Posterior vena cava (tissue), 2 donors: ENCODE measurements around the gene SEBOX. TPM values are rescaled to one million over a fixed set of nuclear protein-coding genes. Genes with fewer than 3 reads are reported as not detected.

Experiments
- DNase-seq: peaks from one replicate; pipeline ENCODE4 v3.0.0-alpha.2; 2020; ENCODE audit warnings: low spot score
- intact Hi-C, 2 donors: fragments of 100-400 bp; cut with DNase I; formaldehyde crosslinking; loops; one replicate each; pipeline versions ENCODE4 v1.14.1 to v1.14.2; 2022 to 2023
- total RNA-seq, 2 donors: library from RNA; stranded (reverse); fragmentation: NEBNext Ultra II Directional; extraction: Animal tissue kit (Norgen Biotek cat#: 25700); gene quantifications; one replicate each; pipeline ENCODE4 v1.2.1, GENCODE V29; 2021
- donor health status: DM: yes; HTN: yes; CAD: no.
- donor health status: DM: yes; HTN: yes; CAD: no.

The SEBOX gene
- total RNA-seq, 2 donors from 2014 or later, result not detected

DNA sequence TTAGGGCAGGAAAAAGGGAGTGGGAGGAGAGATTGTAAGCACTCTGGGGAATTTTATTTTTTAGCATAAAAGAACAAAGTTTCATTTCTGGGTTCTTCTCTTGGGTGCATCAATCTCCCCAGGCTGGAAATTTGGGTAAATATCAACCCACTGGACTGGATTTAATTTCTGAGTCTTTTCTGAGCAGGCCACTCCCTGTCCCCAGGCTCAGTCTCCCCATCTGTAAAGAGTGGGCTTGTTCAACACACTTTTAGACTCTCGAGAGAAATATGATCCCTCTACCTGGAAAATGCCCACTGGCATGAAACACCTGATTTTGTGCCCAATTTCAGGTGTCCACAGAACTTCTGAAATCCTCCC, 5.7 kb upstream of the SEBOX start:
- intact Hi-C loops, result no loop called here
- peak; percentile 8 for DNase-seq

DNA sequence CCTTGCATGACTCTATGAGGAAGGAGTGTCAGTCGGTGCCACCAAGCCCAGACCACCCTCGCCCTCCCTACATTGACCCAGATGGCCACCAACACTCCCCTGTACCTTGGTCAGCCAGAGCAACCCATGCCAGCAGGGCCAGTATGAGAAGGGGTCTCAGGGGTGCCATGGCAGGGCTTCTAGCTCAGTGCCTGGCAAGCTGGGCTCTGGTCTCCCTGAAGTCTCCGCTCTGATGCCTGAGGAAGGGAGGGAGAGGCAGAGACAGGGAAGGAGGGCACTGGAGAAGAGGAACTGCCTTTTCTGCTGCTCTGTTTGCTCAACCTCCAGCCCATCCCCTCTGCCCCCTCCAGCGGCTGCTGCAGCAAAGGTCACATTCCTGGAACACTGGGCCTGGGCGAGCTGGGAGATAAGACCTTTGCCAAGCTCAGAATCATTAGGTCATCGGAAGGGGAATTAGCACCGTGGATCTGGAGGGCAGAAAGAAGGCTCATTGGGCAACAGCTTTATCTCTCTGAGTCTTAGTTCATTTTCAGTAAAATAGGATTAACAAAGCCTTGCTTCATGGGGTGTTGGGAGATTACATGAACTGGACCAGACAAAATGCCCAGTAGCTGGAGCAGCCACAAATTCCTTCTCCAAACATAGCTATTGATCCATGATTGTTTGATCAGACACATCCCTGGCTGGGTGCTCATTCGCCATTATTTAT, 5.2 kb upstream of the SEBOX start, which contains the start of gene VTN:
Gene VTN, minus strand, starts transcription at position 273 of the 709 bp plus-strand sequence. Its CDS starts 104 bp downstream, at position 169.
- DNase-seq, result peak; percentile 90
- intact Hi-C loops, result no loop called here

DNA sequence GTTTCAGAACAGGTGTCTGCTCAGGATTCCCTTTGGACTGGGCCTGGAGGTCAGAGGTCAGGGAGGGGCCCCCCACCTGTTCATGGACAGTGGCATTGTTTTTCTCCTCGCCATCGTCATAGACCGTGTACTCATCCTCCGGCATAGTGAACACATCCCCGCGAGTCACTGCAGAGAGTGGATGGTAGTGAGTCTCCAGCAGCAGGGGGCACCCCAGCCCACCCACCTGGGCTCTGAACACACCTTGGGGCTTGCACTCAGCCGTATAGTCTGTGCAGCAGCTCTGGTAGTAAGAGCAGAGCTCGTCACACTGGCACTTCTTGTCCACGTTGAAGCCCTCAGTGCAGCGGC, 4.7 kb upstream of the SEBOX start:
- no peak for DNase-seq
- intact Hi-C loops, result no loop called here

DNA sequence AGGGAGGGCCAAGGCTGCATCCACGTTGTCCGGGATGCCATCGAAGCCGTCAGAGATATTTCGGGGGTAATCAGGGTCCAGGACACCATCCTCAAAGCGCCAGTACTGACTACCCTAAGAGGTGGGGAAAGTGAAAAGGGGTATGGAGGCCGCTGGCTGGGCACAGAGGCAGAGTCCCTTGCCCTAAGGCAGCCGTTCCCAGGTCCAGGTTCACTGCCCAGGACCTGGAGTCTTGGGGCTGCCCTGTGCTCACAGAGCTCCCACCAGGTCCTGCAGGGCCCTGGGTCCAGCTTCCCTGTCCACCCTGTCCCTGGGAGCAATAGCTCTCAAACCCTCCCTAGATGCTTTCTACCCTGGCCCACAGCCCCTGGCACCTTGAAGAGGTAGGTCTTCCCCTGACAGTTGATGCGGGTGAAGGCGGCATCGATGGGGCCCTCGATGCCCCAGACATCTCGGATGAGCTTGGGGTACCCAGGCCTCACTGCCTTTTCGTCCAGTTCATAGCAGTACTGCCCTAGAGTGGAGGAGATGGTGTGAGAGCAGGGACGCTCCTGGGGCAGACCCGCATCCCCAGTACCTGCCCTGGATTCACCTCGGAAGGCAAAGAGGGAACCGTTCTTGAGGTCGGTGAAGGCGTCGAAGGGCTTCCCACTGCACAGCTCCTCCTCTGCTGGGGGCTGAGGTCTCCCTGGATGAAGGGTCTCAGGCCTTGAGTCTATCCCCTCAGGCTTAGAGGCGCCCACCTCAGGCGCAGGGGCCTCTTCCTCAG, 4.1 kb upstream of the SEBOX start:
- DNase-seq, result peak; percentile 70
- intact Hi-C loops, result no loop called here

DNA sequence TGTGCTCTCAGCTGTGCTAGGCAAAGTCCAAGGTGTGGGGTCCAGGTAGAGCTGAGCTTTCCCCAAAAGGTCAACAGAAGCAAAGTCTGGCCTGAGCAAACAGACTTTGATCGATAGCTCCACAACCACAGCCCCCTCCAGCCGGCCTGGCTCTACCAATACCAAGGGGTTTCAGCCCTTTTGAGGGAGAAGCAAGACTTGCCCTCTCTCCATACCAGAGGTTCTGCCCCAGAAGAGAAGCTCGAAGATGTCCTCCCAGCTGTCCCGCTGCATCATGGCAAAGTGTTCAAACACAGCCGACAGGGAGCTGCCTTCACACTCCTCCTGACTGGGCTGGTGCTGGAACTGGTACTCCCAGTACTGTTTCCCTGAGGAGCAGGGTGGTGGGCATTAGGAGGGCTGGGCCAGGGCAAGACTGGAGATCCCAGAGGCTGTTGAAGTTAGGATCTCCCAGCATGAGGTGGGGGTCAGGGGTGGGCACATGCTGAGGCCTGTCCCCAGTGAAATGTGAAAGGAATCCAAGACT, 3.4 kb upstream of the SEBOX start:
- intact Hi-C loops, result no loop called here

DNA sequence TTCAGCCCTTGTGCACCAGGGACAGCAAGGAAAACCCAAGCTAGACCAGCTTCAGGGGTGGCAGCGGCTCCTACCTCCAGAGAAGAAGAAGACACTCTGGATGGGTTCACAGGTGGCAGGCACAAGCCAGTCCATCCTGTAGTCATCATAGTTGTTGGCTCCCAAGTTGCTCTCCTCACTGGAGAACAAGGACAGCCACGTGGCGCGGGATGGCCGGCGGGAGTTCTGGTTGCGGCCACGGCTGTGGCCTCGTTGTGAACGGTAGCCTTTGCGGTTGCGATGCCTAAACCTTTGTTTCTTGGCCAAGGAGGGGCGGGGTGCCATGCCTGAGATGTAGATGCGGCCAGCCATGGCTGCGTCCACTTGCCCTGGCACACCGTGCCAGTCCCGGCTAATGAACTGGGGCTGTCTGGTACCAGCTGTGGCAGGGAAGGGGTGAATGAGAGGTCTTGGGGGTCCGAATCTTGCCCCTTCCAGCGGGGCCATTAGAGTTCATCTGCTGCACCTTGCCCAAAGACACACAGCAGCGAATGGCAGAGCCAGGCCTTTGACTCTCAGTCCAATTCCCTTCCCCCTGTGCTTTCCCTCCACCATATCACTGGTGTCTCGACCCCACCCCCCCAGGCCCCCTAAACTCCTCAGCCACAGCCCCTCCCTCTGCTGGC, 2.8 kb upstream of the SEBOX start:
- peak; percentile 71 for DNase-seq
- intact Hi-C loops, result no loop called here

More for the DNA sequence above, 3.4 kb upstream of the SEBOX start:
- DNase-seq, result peak; percentile 56

DNA sequence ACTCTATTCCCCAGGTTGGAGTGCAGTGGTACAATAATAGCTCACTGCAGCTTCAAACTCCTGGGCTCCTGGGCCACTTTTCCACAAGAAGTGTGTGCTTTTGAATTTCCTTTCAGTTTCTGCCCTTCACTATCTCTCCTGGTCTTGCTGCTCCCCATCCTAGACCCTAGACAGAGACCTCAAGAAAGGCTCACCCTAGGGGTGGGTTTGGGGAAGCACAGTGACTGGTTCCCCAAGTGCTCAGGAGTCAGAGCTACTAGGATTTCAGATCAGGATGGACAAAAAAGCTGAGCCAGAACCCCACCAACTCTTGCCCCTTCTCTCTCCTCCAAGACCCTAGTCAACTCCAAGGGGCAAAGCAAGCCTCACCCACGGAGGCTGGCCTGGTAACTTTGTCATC, 1.6 kb upstream of the SEBOX start:
- intact Hi-C loops, result no loop called here
- DNase-seq, result no peak

DNA sequence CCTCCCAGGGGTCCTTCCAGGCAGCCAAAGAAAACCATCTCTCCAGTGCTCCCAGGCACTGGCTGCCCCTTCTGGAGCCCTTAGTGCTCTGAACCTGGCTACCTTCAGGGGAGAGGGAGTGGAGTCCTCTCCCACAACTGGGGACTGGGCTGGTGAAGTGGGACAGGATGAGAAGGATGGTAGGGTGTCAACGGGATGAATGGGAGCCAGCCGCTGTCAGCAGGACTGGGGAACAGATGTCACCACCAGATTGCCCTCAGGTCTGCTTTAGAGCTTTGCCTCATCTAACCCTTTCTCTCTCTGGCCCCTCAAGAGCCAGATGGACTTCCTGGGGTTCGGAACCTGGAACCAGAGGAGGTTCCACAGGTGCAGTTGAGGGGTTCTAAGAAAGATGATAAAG, 488 bp upstream of the SEBOX start:
- intact Hi-C loops, result loop anchor here in 1 of 2 donors (2.0 kb wide), 1 partner anchor 13 kb away; no protein-coding TSS in a partner anchor

DNA sequence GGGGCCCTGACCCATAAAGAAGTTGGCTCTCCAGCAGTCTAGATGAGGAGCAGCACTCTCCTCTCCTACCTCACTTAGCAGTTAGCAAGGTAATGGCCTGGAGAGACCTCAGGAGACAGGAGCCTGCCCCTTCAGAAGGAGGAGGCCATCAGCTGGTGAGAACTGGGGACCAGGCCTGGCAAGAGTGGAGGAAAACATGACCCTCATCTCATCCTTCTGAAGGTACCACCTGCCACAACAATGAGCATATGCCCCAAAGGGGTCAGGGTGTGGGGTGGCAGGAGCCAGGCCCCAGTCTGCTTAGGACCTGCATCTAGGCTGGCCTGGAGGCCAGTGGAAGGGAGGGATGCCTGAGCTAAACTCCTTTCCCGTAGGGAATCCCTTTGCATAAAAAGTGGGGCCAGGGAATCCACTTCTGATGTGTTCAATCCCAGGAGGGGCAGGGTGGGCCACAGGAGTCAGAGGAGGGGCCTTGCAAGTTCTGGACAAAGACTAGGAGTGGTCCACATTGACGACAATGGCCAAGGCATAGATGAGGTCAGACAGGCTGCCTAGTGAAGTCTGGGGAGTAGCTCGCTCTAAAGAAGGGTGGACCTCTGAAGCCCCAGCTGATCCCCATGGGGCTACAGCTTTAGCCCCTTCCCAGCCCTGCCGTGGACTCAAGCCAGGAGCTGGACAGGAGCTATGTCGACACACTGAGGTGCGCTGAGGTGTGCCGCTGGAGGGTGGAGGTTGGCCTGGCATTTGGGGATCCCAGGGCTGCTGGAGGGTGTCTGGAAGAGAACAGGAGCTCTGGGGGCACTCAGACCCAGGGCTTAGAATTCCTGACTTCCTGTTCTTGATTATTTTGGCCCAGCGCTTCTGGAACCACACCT, 986 bp downstream of the SEBOX start:
- intact Hi-C loops, result loop anchor here in 1 of 2 donors (2.0 kb wide), 1 partner anchor 15 kb away; no protein-coding TSS in a partner anchor

More for the DNA sequence above, 488 bp upstream of the SEBOX start:
- DNase-seq, result peak; percentile 28

DNA sequence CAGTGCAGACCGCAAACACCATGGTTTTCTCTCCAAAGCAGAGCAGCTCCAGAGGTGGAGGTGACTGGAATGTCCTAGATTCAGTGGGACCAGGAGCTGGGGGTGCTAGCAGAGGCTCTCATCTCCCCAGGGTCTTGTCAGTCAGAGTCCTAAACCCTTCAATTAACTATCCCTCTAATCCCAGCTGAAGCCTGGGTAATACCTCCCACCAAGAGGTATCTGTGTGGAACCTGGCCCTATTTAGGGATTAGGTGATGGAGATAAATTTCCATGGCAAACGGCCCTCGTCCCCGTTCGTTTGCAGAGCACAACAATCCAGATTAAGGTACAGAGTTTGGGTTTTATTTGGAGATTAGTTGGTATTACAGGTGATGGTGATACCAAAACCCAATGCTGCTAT, 1.8 kb downstream of the SEBOX start:
- intact Hi-C loops, result no loop called here
- DNase-seq, result no peak

More for the DNA sequence above, 986 bp downstream of the SEBOX start:
- peak; percentile 20 for DNase-seq

DNA sequence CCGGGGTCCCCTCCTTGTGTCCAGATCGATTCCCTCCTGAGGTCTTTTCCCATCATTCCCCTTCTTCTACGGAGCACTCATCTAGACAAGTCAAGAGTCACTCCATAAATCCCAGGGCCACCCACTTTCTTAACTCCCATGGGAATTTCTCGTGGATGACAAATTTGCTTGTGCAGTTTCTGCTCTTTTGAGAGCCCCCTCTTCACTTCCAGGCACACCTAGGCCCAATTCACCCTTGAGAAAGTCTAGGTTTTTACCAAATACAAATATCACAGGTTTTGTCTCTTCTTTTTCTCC, 7.2 kb downstream of the SEBOX start:
- intact Hi-C loops, result no loop called here
- no peak for DNase-seq

DNA sequence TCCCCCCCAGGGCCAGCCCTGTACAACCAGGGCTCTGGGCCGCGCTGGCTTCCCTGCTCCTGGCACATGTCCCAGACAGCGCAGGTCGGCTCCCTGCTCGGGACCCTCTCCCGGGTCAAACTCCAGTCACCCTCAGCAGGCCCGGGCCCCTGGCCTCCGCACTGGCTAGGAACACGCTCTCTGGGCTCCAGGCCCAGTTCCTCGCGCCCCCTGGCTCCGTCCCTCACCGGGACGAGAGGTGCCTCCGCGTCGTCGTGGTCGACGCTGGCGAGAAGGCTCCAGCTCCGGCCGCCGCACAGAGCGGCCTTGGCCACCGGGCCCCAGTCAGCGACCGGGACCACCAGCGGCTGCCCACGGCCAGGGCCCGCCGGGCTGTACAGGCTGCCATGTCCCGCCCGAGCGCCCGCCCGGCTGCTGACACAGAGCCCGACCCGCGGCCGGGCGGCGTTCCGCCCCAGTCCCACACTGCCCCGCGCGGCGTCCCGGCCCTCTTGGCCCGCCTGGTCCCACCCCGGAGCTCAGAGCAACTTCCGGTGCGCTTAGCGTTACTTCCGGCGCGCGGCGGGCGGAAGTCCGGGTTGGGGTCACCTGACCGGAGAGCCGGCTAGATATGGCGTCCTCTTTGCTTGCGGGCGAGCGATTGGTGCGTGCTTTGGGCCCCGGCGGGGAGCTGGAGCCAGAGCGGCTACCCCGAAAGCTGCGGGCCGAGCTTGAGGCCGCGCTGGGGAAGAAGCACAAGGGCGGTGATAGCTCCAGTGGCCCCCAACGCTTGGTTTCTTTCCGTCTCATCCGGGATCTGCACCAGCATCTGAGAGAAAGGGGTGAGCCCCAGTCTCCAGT, 7.7 kb downstream of the SEBOX start, which contains the start of gene POLDIP2:
Gene POLDIP2, minus strand, starts transcription at position 467 of the 840 bp plus-strand sequence. Its CDS starts 79 bp downstream, at position 388.
- intact Hi-C loops, result no loop called here

DNA sequence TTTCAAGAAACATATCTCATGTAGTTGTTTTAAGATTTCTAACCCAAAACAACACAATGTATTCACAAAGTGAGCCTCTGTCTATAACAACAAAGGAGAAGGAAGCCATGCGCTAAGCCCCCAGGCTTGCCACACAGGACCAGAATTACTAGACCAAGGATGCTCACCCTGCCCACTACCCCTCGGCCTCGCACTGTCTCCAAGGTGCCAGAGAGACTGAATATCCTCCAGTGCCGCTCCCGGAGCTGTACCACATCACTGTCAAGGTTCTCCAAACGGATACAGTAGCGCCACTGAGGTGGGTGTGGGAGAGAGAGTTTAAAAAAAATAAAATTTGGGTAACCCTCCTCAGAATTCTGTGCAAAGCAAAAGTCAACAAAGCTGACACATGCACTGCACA, 14.7 kb downstream of the SEBOX start:
- intact Hi-C loops, result no loop called here
- DNase-seq, result peak; percentile 68

More for the DNA sequence above, 7.7 kb downstream of the SEBOX start, which contains the start of gene POLDIP2:
- DNase-seq, result peak; percentile 99

DNA sequence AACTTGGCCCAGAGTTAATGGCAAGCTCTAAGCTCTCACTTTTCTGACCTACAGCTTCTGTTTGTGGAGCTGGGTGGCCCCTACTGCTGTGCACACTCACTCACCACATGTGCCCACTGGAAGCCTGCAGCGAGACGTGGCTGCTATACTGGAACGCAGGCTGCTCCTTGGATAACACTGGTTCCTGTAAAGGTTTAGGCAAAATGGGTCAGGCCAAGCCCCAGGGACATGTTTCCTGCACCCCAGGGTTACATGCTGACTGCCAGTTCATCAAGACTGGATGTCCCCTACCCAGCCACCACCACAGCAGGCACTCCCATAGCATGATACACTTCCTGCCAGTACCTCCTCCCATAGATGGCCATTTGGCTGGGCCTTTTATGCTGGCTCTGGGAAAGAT, 16.0 kb downstream of the SEBOX start:
- DNase-seq, result peak; percentile 25
- intact Hi-C loops, result no loop called here

DNA sequence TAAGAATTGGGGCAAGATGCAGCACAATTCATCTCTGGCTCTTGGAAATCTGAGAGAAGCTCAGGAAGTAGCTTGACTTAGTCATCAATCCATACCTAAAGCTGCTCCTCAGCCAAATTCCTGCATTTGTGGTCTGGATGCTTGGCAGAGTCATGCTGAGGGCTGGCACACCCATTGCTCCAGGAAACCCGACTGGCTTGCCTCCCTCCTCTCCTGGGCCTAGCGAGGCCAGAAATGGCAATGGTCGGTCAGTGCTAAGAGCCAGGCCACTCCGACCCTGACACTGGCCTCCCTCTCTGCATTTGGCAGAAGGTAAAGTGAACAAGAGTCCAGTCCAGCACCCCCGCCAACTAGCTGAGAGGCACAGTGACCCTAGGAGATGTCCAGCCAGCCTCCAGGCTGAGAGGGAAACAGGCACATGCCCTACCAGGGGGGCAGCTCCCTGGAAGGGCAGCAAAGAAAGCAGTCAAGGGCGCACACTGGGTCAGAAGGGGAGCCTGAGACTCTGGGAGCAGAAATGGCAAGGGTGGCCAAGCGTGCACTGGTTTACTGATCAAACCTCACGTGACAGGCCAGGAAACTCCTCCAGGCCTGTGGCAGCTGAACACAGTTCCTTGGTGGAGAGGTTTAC, 17.6 kb downstream of the SEBOX start:
- intact Hi-C loops, result no loop called here
- peak; percentile 45 for DNase-seq

DNA sequence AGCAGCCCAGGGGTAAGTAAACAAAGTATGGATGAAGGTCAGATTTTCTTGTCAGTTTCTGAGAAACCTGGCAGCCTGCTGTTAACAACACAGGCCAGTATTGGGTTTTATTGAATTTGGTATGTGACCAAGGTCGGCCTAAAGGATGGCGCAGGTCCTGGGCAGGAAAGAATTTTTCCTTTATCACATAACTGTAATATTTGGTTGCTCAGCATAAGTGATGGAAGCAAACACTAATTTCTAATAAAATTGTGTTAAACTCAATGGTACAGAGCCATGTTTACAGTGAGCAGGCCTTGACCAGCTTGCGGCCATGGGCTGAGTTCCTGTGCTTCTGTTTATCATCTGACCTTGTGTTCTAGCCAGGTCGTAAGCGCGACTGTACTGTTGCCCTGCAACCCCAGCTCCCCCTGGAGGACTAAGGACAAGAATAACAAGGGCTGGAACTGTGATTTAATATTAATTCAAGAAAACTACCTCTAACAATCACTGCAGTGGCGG, 18.2 kb downstream of the SEBOX start:
- DNase-seq, result peak; percentile 79
- intact Hi-C loops, result no loop called here

DNA sequence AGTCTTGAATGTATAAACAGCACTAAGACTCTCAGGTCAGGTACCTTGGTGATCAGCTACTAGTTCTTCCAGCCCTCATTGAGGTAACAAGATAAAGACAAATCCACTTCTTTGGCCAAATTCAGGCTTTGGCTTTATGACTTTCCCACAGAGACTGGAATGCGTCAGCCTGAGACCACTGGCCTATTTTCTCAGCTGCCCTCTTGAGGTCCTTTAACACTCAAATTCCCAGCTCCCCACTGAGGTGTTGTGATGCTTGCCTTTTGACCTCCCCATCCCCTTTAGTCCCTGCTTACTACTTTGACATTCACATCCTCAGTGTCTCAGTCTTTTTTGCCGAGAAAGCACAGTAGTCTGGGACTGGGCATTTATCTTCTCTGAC, 18.8 kb downstream of the SEBOX start:
- intact Hi-C loops, result no loop called here
- no peak for DNase-seq
